ENCODE data around the gene MIB2.

DNA sequence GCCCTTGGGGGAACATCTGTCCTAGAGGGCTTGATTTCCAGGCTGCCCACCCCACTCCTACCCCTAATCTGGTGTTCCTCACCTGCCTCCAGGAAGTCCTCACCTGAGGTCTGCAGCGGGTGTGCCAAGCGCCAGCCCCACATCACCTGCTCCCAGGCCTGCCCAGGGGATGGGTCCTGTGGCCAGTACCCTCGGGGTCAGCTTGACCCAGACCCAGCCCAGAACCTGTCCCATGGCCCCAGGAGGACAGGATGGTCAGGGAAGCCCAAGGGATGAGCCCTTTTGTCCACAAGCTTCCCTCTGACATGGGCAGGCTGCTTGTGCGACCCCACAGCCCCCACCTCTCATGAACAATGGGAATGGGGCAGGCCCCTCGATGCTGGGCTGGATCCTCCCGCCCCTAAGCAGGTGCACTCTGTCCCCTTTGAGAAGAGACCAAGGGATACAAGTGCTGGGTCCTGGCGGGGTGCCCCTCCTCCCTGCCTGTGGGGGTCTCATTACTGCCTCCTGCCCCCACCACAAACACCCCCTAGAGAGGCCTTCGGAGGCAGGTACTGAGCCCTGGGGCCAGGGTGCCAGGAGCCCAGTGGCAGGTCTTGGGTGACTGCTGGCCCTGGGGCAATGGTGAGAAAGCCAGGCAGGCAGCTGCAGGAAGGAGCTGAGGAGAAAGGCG lies 3.2 kb downstream of the MIB2 start:
- no peak for TF ChIP-seq EZH2 (IDR thresholded peaks at IDR 0.05; ENCODE audit: low read length, missing control alignments)
- TF ChIP-seq, protein P1, sequence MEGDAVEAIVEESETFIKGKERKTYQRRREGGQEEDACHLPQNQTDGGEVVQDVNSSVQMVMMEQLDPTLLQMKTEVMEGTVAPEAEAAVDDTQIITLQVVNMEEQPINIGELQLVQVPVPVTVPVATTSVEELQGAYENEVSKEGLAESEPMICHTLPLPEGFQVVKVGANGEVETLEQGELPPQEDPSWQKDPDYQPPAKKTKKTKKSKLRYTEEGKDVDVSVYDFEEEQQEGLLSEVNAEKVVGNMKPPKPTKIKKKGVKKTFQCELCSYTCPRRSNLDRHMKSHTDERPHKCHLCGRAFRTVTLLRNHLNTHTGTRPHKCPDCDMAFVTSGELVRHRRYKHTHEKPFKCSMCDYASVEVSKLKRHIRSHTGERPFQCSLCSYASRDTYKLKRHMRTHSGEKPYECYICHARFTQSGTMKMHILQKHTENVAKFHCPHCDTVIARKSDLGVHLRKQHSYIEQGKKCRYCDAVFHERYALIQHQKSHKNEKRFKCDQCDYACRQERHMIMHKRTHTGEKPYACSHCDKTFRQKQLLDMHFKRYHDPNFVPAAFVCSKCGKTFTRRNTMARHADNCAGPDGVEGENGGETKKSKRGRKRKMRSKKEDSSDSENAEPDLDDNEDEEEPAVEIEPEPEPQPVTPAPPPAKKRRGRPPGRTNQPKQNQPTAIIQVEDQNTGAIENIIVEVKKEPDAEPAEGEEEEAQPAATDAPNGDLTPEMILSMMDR (conservative IDR thresholded peaks at IDR 0.05 in 1 of 2, IDR thresholded peaks at IDR 0.05 in 1 of 2; ENCODE audit: low read depth in 1 of 2, low read length in 2 of 2): no peak
